ENCODE data around the gene KNCN. TPM values are rescaled to one million over a fixed set of nuclear protein-coding genes. Genes with fewer than 3 reads are reported as not detected.

Gene KNCN
- total and polyA plus RNA-seq, 7 donors, result not detected

GRCh38 chr1:46547481-46548383, 3.7 kb downstream of the KNCN start:
- peak; percentile 31 to 72 (median 48) for ATAC-seq
- intact Hi-C loops (cut with DNase I), result loop anchor here in 1 of 2 donors (5.0 kb wide), 1 partner anchor 140 kb away; no protein-coding TSS in a partner anchor
- Histone ChIP-seq H3K36me3 (ENCODE audit: insufficient read depth in 1 of 2, low read depth in 1 of 2) (no peaks in the 10 kb centered on the region), H3K27me3 (ENCODE audit: insufficient read depth in 3 of 3, low read length in 2 of 3) (peaks cover 0 to 29% (median 13%) of the 10 kb centered on the region in 3 donors), H3K4me1 (no peaks in the 10 kb centered on the region), H3K9me3 (no peaks in the 10 kb centered on the region), H3K4me3 (no peak overlapping the region), H3K27ac (no peak overlapping the region)
- 75 to 80% (median 78%) methylated on average over 21 to 22 of the region's 22 CpGs for WGBS, 3 donors
- peak; percentile 37 for TF ChIP-seq CTCF (IDR thresholded peaks at IDR 0.05)
- DNase-seq, result peak in 1 of 2 donors; percentile 41

GRCh38 chr1:46546210-46546609, 5.2 kb downstream of the KNCN start:
- H3K4me3 ChIP-seq, result no peak overlapping the region
- no peak for TF ChIP-seq CTCF (IDR thresholded peaks at IDR 0.05)
- H3K9me3 ChIP-seq, result no peaks in the 10 kb centered on the region
- no peaks in the 10 kb centered on the region for H3K36me3 ChIP-seq (ENCODE audit: insufficient read depth in 1 of 2, low read depth in 1 of 2)
- DNase-seq (no peak), ATAC-seq (no peak)
- no peak overlapping the region for H3K27ac ChIP-seq
- intact Hi-C loops (cut with DNase I), result loop anchor here in 1 of 2 donors (5.0 kb wide), 1 partner anchor 139 kb away; no protein-coding TSS in a partner anchor
- no peaks in the 10 kb centered on the region for H3K4me1 ChIP-seq
- WGBS, 3 donors, result 63 to 71% (median 69%) methylated on average over 5 of the region's 5 CpGs
- peaks cover 0 to 29% (median 13%) of the 10 kb centered on the region in 3 donors for H3K27me3 ChIP-seq (ENCODE audit: insufficient read depth in 3 of 3, low read length in 2 of 3)

- 68 to 80% (median 70%) methylated on average over 3 of the region's 3 CpGs for WGBS, 3 donors
- intact Hi-C loops (cut with DNase I), result loop anchor here in 1 of 2 donors (5.0 kb wide), 1 partner anchor 138 kb away; no protein-coding TSS in a partner anchor
- H3K36me3 ChIP-seq (ENCODE audit: insufficient read depth in 1 of 2, low read depth in 1 of 2), result no peaks in the 10 kb centered on the region
- no peaks in the 10 kb centered on the region for H3K9me3 ChIP-seq
- no peaks in the 10 kb centered on the region for H3K4me1 ChIP-seq
- DNase-seq (peak in 1 of 2 donors; percentile 34), ATAC-seq (no peak)
- no peak overlapping the region for H3K27ac ChIP-seq
- TF ChIP-seq CTCF (IDR thresholded peaks at IDR 0.05), result no peak
- no peak overlapping the region for H3K4me3 ChIP-seq
- peaks cover 0 to 26% (median 11%) of the 10 kb centered on the region in 3 donors for H3K27me3 ChIP-seq (ENCODE audit: insufficient read depth in 3 of 3, low read length in 2 of 3)
Observed at GRCh38 chr1:46545784-46546183, 5.7 kb downstream of the KNCN start.

GRCh38 chr1:46544561-46545240, 6.7 kb downstream of the KNCN start:
- no peaks in the 10 kb centered on the region for H3K36me3 ChIP-seq (ENCODE audit: insufficient read depth in 1 of 2, low read depth in 1 of 2)
- peak in 1 of 2 donors; percentile 22 for DNase-seq
- H3K9me3 ChIP-seq, result no peaks in the 10 kb centered on the region
- peaks cover 0 to 25% (median 11%) of the 10 kb centered on the region in 3 donors for H3K27me3 ChIP-seq (ENCODE audit: insufficient read depth in 3 of 3, low read length in 2 of 3)
- intact Hi-C loops (cut with DNase I), result loop anchor here in 1 of 2 donors (5.0 kb wide), 1 partner anchor 137 kb away; no protein-coding TSS in a partner anchor
- peak in 1 of 4 donors; percentile 22 for ATAC-seq
- 71 to 74% (median 71%) methylated on average over 5 of the region's 5 CpGs for WGBS, 3 donors
- H3K4me1 ChIP-seq, result no peaks in the 10 kb centered on the region
- no peak overlapping the region for H3K27ac ChIP-seq
- no peak overlapping the region for H3K4me3 ChIP-seq
- no peak for TF ChIP-seq CTCF (IDR thresholded peaks at IDR 0.05)

Measured in psoas muscle (tissue), 8 donors.